ENCODE measurements around the gene COLEC12.

Gene COLEC12

DNA sequence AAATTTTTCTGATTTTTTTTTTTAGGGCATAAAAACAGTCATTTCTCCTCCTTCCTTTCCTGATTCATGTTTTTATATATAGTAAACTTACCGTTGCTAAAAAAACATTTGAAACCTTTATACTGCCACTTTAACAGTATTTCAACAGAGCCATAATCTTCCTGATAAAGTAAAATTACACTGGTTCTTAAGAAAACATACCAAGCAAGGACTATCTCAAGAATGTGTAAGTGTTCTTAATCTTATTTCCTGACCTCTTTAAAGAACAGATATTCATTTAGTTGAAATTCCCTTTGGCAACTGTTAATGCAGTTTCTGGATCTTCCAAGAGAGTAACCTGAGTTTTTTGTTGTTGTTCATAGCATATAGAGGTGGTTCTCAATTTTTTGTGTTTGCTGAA, 26.6 kb upstream of the COLEC12 start:
- TF ChIP-seq, protein P1, sequence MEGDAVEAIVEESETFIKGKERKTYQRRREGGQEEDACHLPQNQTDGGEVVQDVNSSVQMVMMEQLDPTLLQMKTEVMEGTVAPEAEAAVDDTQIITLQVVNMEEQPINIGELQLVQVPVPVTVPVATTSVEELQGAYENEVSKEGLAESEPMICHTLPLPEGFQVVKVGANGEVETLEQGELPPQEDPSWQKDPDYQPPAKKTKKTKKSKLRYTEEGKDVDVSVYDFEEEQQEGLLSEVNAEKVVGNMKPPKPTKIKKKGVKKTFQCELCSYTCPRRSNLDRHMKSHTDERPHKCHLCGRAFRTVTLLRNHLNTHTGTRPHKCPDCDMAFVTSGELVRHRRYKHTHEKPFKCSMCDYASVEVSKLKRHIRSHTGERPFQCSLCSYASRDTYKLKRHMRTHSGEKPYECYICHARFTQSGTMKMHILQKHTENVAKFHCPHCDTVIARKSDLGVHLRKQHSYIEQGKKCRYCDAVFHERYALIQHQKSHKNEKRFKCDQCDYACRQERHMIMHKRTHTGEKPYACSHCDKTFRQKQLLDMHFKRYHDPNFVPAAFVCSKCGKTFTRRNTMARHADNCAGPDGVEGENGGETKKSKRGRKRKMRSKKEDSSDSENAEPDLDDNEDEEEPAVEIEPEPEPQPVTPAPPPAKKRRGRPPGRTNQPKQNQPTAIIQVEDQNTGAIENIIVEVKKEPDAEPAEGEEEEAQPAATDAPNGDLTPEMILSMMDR (IDR thresholded peaks at IDR 0.05; ENCODE audit: low read length, missing control alignments): no peak
- no peak overlapping the region for H3K4me3 ChIP-seq (replicated peaks; ENCODE audit: low read depth, low read length)
- peak; percentile 61 for DNase-seq (ENCODE audit: low read depth)

GRCh38 chr18:526681-527080, 26.2 kb upstream of the COLEC12 start:
- no peak for DNase-seq (ENCODE audit: low read depth)
- TF ChIP-seq, protein P1 (IDR thresholded peaks at IDR 0.05; ENCODE audit: low read length, missing control alignments): no peak
- H3K4me3 ChIP-seq (replicated peaks; ENCODE audit: low read depth, low read length): no peak overlapping the region

- H3K4me3 ChIP-seq (replicated peaks; ENCODE audit: low read depth, low read length): no peak overlapping the region
- peak; percentile 70 for DNase-seq (ENCODE audit: low read depth)
These were observed 24.7 kb upstream of the COLEC12 start for GRCh38 chr18:525036-525797.

GRCh38 chr18:524466-524865, 24.0 kb upstream of the COLEC12 start:
- TF ChIP-seq, protein P1 (IDR thresholded peaks at IDR 0.05; ENCODE audit: low read length, missing control alignments): no peak
- H3K4me3 ChIP-seq (replicated peaks; ENCODE audit: low read depth, low read length): no peak overlapping the region
- peak; percentile 79 for DNase-seq (ENCODE audit: low read depth)

More at GRCh38 chr18:525036-525797, 24.7 kb upstream of the COLEC12 start:
- TF ChIP-seq, protein P1 (IDR thresholded peaks at IDR 0.05; ENCODE audit: low read length, missing control alignments): no peak

DNA sequence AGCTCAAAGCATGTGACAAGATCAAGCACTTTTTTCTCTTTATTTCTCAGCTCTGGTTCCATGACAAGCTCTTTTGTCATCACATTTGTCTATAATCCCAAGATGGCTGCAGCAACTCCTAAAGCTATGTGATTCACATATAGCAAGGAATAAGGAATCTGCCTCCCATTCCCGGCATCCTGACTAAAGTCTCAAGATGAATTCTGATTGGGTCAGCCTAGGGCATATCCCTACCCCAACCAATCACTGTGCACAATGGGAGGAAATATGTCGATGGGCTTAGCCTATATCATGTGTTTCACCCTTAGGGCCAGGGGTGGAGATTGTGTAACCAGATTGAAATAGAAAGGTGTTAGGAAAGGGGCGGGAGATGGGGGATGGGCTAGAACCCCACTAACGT, 23.1 kb upstream of the COLEC12 start:
- TF ChIP-seq, protein P1 (IDR thresholded peaks at IDR 0.05; ENCODE audit: low read length, missing control alignments): no peak
- no peak overlapping the region for H3K4me3 ChIP-seq (replicated peaks; ENCODE audit: low read depth, low read length)
- DNase-seq (ENCODE audit: low read depth): no peak

GRCh38 chr18:519019-519879, 18.7 kb upstream of the COLEC12 start:
- H3K4me3 ChIP-seq (replicated peaks; ENCODE audit: low read depth, low read length): no peak overlapping the region
- TF ChIP-seq, protein P1 (IDR thresholded peaks at IDR 0.05; ENCODE audit: low read length, missing control alignments): no peak
- peak; percentile 86 for DNase-seq (ENCODE audit: low read depth)
